Measurements from ENCODE around the gene COL9A3. TPM values are rescaled to one million over a fixed set of nuclear protein-coding genes. Genes with fewer than 3 reads are reported as not detected.

Gene COL9A3
- total RNA-seq, 1 experiment from 2014 or later, result 8.5 TPM

DNA sequence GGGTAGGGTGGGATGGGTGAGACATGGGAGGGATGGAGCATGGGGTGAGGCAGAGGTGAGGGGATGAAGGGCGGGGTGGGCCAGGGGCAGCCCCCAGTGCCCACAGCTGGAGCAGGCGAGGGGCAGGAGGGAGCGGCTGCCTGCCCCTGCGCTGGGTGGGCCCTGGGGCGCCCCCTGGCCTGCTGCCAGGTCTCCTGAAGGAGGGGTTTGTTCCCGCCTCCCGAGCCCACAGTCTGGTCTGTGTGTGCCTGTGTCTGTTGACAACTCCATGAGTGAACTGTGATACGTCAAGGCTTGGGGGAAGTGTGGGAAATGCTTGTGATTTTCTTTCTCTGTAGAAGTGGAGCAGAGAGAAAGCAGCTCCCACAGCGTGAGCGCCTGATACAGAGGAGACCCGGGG is 31.5 kb upstream of the COL9A3 start:
- H3K9me2 ChIP-seq (ENCODE audit: insufficient read depth), result no peaks in the 10 kb centered on the region
- no peak overlapping the region for H2AFZ ChIP-seq
- no peak for TF ChIP-seq CTCF (conservative IDR thresholded peaks at IDR 0.05)
- no peak for TF ChIP-seq EZH2 (IDR thresholded peaks at IDR 0.05; ENCODE audit: low read depth)
- H3K4me3 ChIP-seq, result no peak overlapping the region
- H3K27ac ChIP-seq, result no peak overlapping the region
- H3F3A ChIP-seq (ENCODE audit: insufficient read depth, low read depth), result peaks cover 8% of the 10 kb centered on the region; the same call in 1 of the 2 replicates
- no peaks in the 10 kb centered on the region for H4K20me1 ChIP-seq (ENCODE audit: insufficient read depth)
- ChIA-PET CTCF (no interaction called here), POLR2A (ENCODE audit: unreplicated experiment) (no interaction called here)
- H3K4me2 ChIP-seq, result no peak overlapping the region
- no peaks in the 10 kb centered on the region for H3K79me2 ChIP-seq (ENCODE audit: low read depth)
- no peaks in the 10 kb centered on the region for H3K27me3 ChIP-seq (ENCODE audit: insufficient read depth, low read depth)
- no peaks in the 10 kb centered on the region for H3K9me3 ChIP-seq (ENCODE audit: insufficient read depth, low read depth)
- intact Hi-C loops (cut with micrococcal nuclease; ENCODE audit: unreplicated experiment), result no loop called here
- DNase-seq, result no peak
- no peaks in the 10 kb centered on the region for H3K36me3 ChIP-seq (ENCODE audit: low read depth)
- no peaks in the 10 kb centered on the region for H3K4me1 ChIP-seq (replicated peaks; ENCODE audit: insufficient read depth)
- BruUV-seq (replicated peaks), result no TSS peak

DNA sequence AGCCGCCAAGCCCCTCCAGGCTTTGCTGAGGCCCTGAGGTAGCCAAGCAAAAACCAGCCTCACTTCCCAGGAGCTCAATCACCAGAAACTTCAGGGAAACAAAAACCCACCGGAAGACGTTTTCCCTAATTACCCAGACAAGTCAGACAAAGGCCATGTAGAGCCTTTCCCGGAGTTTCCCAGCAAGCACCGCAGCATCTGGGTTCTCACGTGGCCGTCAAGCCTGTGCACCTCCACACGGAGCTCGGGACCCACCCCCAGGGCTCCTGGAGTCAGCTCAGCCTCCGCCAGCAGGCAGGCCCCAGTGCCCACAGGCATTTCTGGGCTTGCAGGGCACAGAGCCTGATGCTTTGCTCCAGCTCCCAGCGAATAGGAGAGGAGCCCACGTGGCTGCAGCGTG is 30.7 kb upstream of the COL9A3 start:
- Histone ChIP-seq H3K9me2 (ENCODE audit: insufficient read depth) (no peaks in the 10 kb centered on the region), H3K9me3 (ENCODE audit: insufficient read depth, low read depth) (no peaks in the 10 kb centered on the region), H4K20me1 (ENCODE audit: insufficient read depth) (no peaks in the 10 kb centered on the region), H2AFZ (no peak overlapping the region), H3K4me2 (no peak overlapping the region), H3K4me3 (no peak overlapping the region), H3K27me3 (ENCODE audit: insufficient read depth, low read depth) (no peaks in the 10 kb centered on the region), H3K36me3 (ENCODE audit: low read depth) (no peaks in the 10 kb centered on the region), H3K4me1 (replicated peaks; ENCODE audit: insufficient read depth) (0 out of 2 replicates have a peak, but pooled peaks cover 1% of the 10 kb centered on the region), H3F3A (ENCODE audit: insufficient read depth, low read depth) (peaks cover 8% of the 10 kb centered on the region; the same call in 1 of the 2 replicates), H3K27ac (no peak overlapping the region), H3K79me2 (ENCODE audit: low read depth) (no peaks in the 10 kb centered on the region)
- BruUV-seq (replicated peaks), result no TSS peak
- POLR2A ChIA-PET (ENCODE audit: unreplicated experiment), result no interaction called here
- no peak for TF ChIP-seq EZH2 (IDR thresholded peaks at IDR 0.05; ENCODE audit: low read depth)
- TF ChIP-seq CTCF (conservative IDR thresholded peaks at IDR 0.05), result no peak
- intact Hi-C loops (cut with micrococcal nuclease; ENCODE audit: unreplicated experiment), result no loop called here
- CTCF ChIA-PET, result no interaction called here
- no peak for DNase-seq

DNA sequence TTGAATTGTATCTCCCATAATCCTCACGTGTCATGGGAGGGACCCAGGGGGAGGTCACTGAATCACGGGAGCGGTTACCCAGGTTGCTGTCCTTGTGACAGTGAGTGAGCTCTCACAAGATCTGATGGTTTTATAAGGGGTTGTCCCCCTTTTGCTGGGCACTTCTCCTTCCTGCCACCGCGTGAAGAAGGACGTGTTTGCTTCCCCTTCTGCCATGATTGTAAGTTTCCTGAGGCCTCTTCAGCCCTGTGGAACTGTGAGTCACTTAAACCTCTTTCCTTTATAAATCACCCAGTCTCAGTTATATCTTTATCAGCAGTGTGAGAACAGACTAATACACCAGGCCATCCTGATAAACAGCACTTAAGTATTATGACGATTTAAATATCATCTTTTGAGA is 29.5 kb upstream of the COL9A3 start:
- no peaks in the 10 kb centered on the region for H3K27me3 ChIP-seq (ENCODE audit: insufficient read depth, low read depth)
- intact Hi-C loops (cut with micrococcal nuclease; ENCODE audit: unreplicated experiment), result no loop called here
- no peak overlapping the region for H3K4me2 ChIP-seq
- peaks cover 10% of the 10 kb centered on the region for H3K4me1 ChIP-seq (replicated peaks; ENCODE audit: insufficient read depth)
- BruUV-seq (replicated peaks), result no TSS peak
- H3K9me2 ChIP-seq (ENCODE audit: insufficient read depth), result no peaks in the 10 kb centered on the region
- ChIA-PET CTCF (no interaction called here), POLR2A (ENCODE audit: unreplicated experiment) (no interaction called here)
- no peaks in the 10 kb centered on the region for H3K79me2 ChIP-seq (ENCODE audit: low read depth)
- no peaks in the 10 kb centered on the region for H3K36me3 ChIP-seq (ENCODE audit: low read depth)
- TF ChIP-seq EZH2 (IDR thresholded peaks at IDR 0.05; ENCODE audit: low read depth) (no peak), CTCF (conservative IDR thresholded peaks at IDR 0.05) (no peak)
- no peak overlapping the region for H3K4me3 ChIP-seq
- H3F3A ChIP-seq (ENCODE audit: insufficient read depth, low read depth), result peaks cover 15% of the 10 kb centered on the region; the same call in 1 of the 2 replicates
- DNase-seq, result no peak
- H3K9me3 ChIP-seq (ENCODE audit: insufficient read depth, low read depth), result no peaks in the 10 kb centered on the region
- H4K20me1 ChIP-seq (ENCODE audit: insufficient read depth), result no peaks in the 10 kb centered on the region
- no peak overlapping the region for H3K27ac ChIP-seq
- H2AFZ ChIP-seq, result no peak overlapping the region

All from PC-9 (cell line).